ENCODE results near the gene MAP3K4.

MAP3K4 gene

DNA sequence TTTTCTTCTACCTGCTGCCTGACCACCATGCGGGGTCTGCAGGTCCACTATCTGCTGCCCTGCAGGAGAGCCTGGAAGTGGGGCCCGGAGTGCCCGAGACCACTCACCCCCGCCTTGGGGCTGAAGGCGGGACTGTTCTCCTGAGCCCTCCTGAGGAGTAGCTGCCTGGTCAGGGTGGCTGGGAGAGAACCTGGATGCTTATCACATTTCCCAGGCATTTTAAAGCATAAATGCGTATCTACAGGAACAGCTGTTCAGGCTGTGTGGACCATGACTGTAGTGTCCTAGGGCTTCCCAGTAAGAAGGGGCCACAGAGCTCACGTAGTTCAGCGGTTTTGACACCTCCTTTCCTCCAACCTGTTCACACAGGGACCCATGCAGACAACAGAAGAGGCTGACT is 159.0 kb downstream of the MAP3K4 start:
- DNase-seq (ENCODE audit: low spot score): no peak

DNA sequence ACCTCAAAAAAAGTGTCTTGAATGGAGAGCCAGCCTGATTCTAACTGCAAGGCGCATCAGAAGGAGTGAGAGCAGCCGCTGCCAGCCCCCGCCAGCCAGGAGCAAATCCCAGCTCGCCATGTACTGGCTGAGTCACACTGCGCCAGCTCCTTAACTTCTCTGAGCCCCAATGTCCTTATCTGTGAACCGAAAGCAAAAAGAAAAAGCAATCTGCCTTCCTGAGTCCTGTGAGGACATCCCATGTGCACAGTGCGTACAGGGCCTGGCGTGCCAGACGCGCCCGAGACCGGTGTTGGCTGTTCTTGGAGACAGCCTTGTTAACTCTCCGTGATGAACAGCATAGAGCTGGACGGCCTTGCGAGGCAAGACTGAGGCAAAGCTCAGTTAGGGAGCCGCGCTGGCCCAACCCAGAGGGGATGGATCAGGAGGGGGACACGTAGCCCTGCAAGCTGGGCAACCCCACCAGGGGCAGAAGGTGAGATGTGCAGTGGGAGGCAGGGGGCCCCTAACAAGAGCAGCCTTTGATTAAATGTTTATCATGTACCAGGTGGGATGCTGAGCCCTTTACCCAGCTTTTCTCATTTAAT is 159.6 kb downstream of the MAP3K4 start:
- no peak for DNase-seq (ENCODE audit: low spot score)

DNA sequence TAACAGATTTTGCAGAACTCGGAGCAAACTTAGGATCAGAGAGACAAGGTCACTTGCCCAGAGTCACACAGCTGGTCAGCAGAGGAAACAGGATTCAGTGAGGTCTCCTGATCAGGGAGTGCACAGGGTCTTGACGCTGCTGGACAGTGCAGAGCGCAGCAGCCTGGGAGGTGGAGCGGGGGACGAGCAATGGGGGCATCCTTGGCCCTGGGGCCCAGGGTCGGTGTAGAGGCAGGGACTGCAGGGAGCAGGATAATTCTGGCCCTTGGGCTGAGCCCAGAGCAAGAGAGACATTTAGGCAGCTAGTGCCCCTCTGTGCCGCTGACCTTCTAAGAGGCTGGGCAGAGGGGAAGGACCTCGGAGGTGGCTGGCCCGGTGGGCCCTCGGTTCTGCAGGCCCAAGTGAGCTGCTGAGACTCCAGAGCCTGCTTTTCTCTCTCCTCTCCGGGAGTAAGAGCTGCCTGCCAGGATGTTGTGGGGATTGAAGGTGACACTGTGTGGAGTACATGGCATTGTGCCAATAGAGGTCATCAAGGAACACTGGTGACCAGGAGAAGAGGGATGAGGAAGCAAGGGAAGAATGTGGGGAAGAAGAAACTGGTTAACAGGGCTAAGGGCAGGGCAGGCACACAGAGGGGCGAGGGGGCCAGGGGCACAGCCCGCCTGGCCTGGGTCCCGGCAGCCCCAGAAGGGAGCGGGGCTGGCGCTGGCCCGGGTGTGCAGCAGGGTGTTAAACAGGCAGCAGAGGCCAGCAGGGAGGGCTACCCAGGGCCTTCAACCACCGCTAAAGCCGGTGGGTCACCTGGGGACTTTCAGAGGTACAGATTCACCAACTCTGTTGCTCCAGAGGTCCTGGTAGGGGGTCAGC is 160.3 kb downstream of the MAP3K4 start:
- DNase-seq (ENCODE audit: low spot score): no peak

GRCh38 chr6:161152527-161152862 is 160.9 kb downstream of the MAP3K4 start:
- no peak for DNase-seq (ENCODE audit: low spot score)

DNA sequence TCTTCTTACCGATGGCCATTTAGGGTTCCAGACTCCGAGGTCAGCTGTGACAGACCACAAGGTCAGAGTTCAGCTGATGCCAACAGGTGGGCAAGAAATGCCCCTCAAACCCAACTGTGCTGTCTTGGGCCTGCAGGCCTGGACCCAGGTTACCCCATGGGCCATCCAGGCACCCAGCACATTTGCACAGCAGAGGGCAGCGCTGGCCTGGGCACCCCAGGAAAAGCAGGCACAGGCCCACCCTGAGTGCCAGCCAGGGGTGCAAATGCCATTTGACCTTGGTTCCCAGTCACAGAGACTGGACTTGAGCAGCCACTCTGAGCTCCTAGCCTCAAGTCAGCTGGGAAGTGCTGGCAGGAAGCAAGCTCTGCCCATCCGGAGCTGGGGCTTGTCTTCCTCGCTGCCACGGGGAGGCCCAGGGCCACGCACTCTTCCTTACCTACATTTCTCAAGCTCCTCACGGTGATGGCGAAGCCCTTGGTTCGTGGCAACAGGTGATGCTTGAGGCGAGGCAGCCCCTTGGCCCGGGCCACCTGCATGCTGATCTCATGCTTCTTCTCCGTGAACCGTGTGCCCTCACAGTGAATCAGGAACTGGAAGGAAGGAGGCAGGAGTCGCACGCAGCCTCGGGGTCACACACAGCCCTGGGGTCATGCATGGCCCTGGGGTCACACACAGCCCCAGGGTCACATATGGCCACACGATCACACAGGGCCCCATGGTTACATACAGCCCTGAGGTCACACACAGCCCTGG is 161.5 kb downstream of the MAP3K4 start:
- DNase-seq (ENCODE audit: low spot score): peak; percentile 59

GRCh38 chr6:161153725-161154124 is 162.2 kb downstream of the MAP3K4 start:
- no peak for DNase-seq (ENCODE audit: low spot score)

DNA sequence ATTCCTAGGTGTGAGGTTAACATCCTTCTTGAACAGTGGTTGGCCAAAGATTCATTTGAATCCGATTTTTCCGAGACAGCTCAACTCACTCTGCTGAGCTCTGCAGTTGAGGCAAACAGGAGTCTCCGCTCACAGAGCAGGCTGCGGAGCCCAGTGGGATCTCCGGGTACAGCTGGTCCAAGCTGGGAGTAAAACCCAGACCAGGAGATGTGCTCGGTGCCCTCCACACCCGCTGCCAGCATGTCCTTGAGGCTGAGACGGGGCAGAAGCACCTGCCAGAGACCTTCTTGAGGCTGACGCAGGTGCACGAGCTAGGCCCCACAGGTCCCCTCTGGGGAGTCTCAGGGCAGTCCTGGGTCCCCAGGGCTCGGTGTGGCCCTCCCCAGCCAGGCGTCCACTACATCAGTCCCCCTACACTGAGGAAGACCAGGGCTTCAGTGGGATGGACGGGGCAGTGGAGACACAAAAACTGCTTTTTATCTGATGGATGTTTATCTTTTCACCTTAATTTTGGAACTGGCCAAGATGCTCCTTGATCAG is 163.3 kb downstream of the MAP3K4 start:
- no peak for DNase-seq (ENCODE audit: low spot score)

GRCh38 chr6:161161121-161161520 is 169.6 kb downstream of the MAP3K4 start:
- no peak for DNase-seq (ENCODE audit: low spot score)

DNA sequence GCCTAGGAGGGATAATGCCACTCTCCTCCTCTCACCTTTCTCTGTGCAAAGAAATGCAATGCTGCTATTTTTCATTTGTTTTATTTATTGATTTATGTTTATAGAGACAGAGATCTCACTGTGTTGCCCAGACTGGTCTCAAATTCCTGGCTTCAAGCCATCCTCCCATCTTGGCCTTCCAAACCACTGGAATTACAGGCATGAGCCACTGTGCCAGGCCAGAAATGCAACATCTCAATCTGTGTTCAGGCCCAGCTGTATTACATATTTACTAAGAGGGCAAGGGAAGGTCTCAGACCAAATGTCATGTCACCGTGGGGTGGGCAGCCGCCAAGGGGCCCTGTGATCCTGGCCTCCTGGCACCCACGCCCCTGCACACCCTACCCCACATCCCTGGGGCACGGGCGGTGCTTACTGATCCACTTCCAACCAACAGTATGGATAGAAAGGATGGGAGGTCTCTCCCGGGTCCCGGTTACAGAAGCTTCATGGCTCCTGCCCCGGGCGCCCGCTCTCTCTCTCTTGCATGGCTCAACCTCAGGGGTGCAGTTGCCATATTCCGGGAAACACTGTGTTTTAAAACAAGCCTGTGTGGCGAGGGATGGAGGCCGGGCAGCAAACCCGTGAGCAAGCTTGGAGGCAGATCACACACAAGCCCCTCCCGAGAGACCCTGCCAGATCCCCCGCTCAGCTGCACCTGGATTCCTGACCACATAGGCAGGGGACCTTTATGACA is 170.5 kb downstream of the MAP3K4 start:
- DNase-seq (ENCODE audit: low spot score): peak; percentile 44

DNA sequence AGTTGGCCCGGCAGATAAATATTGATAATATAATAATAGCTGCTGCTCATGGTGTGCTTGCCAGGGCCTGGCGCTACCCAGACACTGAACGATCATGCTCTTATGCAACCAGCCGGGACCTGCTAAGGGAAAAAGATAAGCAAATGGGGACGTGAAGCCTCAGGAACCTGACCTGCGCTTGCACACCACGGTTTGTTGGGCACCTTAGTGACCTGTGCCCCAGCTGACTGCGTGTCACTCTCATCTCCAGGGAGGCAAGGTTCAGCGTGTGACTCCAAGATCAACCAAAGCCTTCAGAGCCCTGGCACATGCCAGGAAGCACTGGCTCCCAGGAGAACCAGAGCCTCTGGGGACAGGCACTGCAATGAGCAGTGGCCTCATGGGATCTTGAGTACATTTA is 171.2 kb downstream of the MAP3K4 start:
- DNase-seq (ENCODE audit: low spot score): no peak

DNA sequence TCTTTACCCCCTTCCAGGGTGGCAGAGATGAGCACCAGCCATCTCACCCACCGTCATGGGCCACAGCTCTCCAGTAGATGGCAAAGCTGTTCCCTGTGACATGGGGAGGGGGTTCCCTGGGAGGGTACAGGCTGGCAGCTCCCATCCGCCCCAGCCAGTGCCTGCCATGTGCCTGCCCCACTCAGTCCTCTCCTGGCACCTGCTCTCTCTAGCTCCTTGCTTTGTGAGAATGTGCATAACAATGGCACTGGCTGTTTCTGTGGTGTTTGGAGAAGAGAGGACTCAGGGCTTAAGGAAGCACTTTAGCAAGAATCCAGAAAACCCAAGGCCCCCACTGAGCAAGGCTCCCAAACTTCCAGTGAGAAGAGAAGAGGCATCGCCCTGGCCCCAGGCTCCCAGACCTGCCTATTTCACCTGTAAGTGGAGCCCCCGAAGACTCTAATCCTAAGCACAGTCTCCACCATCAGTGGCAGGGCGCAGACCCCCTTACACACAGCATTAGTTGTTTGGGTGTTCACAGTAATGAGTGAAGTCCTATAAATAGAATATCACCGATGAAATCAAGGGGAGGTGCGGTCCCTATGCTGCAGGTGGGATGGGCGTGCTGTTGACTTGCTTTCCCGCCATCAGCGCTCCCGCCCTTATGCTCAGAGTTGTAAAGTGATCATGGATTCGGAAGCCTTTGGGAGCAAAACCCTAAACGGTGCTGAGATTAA is 172.1 kb downstream of the MAP3K4 start:
- DNase-seq (ENCODE audit: low spot score): no peak

- DNase-seq (ENCODE audit: low spot score): no peak
Measured at GRCh38 chr6:161164182-161164625, 172.6 kb downstream of the MAP3K4 start.

DNA sequence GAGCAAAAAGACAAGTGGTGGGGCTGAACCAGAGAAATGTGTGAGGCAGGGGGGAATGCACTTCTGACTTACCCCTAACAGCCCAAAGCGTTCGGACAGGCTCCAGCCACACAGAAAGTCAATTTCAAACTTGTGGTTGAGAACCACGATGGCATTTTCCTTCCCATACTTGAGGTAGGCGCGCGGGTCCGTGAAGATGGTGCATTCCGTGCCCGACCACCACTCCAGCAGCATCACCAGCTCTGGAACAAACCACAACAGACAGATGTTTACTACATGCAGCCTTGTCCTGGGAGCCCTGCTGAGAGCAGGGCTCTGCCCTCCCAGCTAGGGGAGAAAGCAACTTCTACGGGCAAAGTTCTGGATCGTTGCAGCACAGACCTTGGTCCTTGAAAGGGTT is 174.6 kb downstream of the MAP3K4 start:
- DNase-seq (ENCODE audit: low spot score): no peak

- DNase-seq (ENCODE audit: low spot score): no peak
Measured at GRCh38 chr6:161166677-161167076, 175.1 kb downstream of the MAP3K4 start.

Data from AG08396 (cell line).